Fibroblast of villous mesenchyme (primary cell): ENCODE results near the gene SLC25A23. TPM values are rescaled to one million over a fixed set of nuclear protein-coding genes. Genes with fewer than 3 reads are reported as not detected.
A peak's percentile ranks its signal among the peaks of the same experiment; 100 is the strongest.

Experiments used
- DNase-seq: peaks from one replicate; pipeline ENCODE4 v3.0.0-alpha.2; 2010; ENCODE audit warnings: low read depth
- H3K4me3 ChIP-seq: 2 replicates; pipeline ENCODE4 v1.5.1; 2011; ENCODE audit warnings: low read depth, mild to moderate bottlenecking, low read length
- CTCF ChIP-seq: IDR thresholded peaks from 2 replicates; pipeline ENCODE4 v1.5.1; 2012; ENCODE audit warnings: low read depth, mild to moderate bottlenecking, low read length; ENCODE audit not compliant: insufficient read depth
- total RNA-seq: library from RNA; depleted of rRNA; stranded (reverse); fragments of >200 nt; gene quantifications from 2 replicates; pipeline ENCODE4 v1.2.3, GENCODE V29; 2012

Gene SLC25A23
- total RNA-seq, 1 donor = 33.2 TPM

DNA sequence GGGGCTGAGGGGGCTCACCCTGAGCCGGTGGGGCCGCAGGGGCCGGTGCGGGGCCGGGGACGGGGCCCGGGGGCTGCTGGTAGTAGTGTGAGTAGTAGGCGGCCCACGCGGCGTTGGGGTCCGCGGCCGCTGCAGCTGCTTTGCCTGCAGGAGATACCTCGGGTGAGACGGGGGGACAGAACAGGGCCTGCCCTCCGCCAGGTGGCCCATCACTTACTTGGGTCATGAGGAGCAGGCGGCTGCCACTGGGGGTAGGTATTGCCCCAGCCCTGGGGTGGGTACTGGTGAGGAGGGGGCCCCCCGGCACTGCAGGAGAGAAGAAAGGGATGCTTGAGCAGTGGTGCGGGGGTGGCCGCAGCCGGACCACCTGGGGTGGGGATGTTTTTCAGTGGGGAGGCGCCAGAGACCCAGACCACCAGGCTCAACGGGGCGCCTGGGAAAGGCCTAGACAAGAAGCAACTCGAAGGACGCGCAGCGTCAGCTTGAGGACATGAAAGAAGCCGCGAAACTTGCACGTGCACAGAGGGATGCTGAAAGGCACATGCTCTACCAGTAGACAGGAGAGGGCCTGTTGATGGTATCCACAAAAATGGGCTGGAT, 43.9 kb downstream of the SLC25A23 start:
- no peak for DNase-seq
- TF ChIP-seq CTCF = no peak
- no peak overlapping the region for H3K4me3 ChIP-seq

- no peak for DNase-seq
- no peak for TF ChIP-seq CTCF
- H3K4me3 ChIP-seq = no peak overlapping the region
Measured at GRCh38 chr19:6414793-6415590, 44.6 kb downstream of the SLC25A23 start.

DNA sequence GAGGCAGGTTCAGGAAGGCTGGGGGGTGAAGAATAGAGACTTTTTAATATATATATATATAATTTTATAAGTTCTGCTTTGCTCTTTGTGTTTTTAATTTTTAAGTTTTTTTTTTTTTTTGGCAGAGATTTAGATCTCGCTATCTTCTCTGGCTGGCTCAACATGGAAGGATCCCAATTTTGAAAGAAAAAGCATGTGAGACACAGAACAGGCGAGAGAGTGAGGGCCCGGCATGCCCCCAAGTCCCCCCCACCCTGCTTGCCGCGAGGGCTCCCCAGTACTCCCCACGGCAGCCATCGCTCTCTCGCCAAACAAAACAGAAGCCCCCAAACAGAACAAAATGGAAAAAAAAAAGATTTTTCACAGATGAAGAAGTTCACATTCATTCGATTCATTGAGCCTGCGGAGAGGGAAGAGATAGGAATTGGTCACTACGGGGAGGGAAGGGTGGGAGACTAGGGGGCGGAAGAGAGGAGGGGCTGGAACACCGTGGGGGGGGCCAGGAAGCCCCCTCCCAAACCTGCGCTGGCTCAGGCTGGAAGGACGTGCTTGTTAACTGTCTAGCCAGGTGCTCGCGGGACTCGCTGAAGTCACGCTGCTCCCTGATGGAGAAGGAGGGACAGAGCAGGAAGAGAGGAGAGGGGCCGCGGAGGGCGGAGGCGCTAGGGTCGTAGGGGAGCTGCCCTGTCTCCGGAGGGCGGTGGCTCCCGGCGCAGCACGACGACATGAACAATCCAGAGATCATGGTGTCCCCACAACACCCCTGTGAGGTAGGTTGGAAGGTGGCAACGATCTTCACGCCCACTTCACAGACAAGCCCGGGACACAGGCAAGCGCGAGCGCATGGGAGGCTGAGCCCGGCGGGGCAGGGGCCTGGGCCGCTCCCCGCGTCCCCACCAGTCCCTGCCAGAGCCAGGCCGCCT, 45.6 kb downstream of the SLC25A23 start:
- TF ChIP-seq CTCF = no peak
- no peak for DNase-seq
- no peak overlapping the region for H3K4me3 ChIP-seq

- DNase-seq = peak; percentile 26
- no peak for TF ChIP-seq CTCF
- H3K4me3 ChIP-seq = no peak overlapping the region
Measured at GRCh38 chr19:6413291-6413690, 46.3 kb downstream of the SLC25A23 start.

DNA sequence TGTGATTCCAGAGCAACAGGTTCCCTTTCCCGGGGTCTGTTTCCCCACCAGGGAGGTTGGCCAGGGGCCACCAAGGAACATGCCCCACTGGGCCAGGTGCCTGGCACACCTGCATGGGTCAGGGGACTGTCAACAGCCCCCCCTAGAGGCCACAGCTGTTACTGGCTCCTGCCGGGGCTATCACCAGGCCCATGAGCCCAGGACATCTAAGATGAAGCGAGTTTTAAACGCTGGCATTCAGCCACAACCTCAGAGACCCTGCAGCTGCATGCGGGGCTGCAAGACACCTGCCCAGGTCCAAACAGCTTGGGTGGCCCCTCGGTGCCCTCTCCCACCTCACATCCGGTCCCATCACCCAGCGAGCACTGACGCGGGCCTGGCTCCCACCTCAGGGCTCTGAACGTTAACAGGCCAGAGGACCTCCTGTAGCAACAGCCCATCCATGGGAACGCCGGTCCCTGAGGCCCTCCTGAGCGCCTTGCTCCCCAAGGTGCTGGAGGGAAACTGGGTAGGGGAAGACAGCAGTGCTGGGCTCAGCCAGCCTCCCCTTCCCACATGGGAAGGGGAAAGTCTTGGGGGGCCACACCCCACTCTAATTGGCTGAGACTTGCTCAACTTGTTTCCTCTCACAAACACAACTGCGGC, 47.0 kb downstream of the SLC25A23 start:
- peak; percentile 70 for TF ChIP-seq CTCF
- no peak overlapping the region for H3K4me3 ChIP-seq
- no peak for DNase-seq

GRCh38 chr19:6412061-6412446, 47.5 kb downstream of the SLC25A23 start:
- no peak for TF ChIP-seq CTCF
- H3K4me3 ChIP-seq = no peak overlapping the region
- DNase-seq = no peak
